HCT116 (cell line): ENCODE measurements around the gene PRRC2C. TPM values are rescaled to one million over a fixed set of nuclear protein-coding genes. Genes with fewer than 3 reads are reported as not detected.

ENCODE experiments used
- ATAC-seq: fragments of 200-7000 bp; cut with Tn5 transposase; 2 replicates; pipeline ENCODE4 v1.9.1; 2020; ENCODE audit warnings: mild to moderate bottlenecking, moderate library complexity
- BruUV-seq: library from RNA; stranded (reverse); fragments of 400-500 nt; replicated peaks from 2 replicates; lab custom pipeline; 2021; lab: Mats Ljungman, UMichigan
- CTCF ChIA-PET: fragments of 300-600 bp; sonication (Branson Sonifier 250); formaldehyde crosslinking; loops from one replicate; lab custom pipeline; 2021; ENCODE audit warnings: antibody characterized with exemption; lab: Charles Lee
- POLR2A ChIA-PET: fragments of 300-600, 350-600 bp; sonication (Branson Sonifier 250); formaldehyde crosslinking; loops from one replicate; lab custom pipeline; 2021; ENCODE audit warnings: antibody characterized with exemption; lab: Charles Lee
- RAD21 ChIA-PET, 2 experiments: fragments of 300-600 bp; sonication (Branson Sonifier 250); formaldehyde crosslinking; loops; one replicate each; lab custom pipeline; 2023; ENCODE audit warnings: low total read pairs in 2 of 2; ENCODE audit not compliant: uncharacterized antibody in 2 of 2, unreplicated experiment in 2 of 2, low non-redundant PET in 1 of 2; lab: Charles Lee
- DNase-seq: peaks from one replicate; pipeline ENCODE4 v3.0.0-alpha.2; 2010; ENCODE audit warnings: low read depth, low spot score
- H2AFZ ChIP-seq: fragments of 200-600 bp; shearing (Covaris generic), sonication (generic); 2 replicates; pipeline ENCODE4 v1.6.1; 2017; ENCODE audit warnings: low read depth, mixed run types, mixed read lengths, antibody characterized with exemption, low read length; ENCODE audit not compliant: poor library complexity, severe bottlenecking
- H3K27ac ChIP-seq: 2 replicates; pipeline ENCODE4 v1.5.1; 2012; ENCODE audit warnings: low read depth, low read length
- H3K27me3 ChIP-seq: fragments of 200-600 bp; sonication (generic); 2 replicates; pipeline ENCODE4 v1.6.1; 2016; ENCODE audit warnings: mixed run types, low read length, mixed read lengths; ENCODE audit not compliant: insufficient read depth
- H3K36me3 ChIP-seq, 2 experiments: fragments of 200-500 bp in 1 of 2; fragments of 200-600 bp in 1 of 2; sonication (Bioruptor generic) in 1 of 2; sonication (generic) in 1 of 2; 2 replicates each; pipeline versions ENCODE4 v1.5.1 to v1.6.1; 2014 to 2016; ENCODE audit warnings: low read length in 2 of 2, inconsistent platforms in 1 of 2, mixed read lengths in 1 of 2, mixed run types in 1 of 2; ENCODE audit not compliant: insufficient read depth in 2 of 2, control insufficient read depth in 1 of 2
- H3K4me1 ChIP-seq, 2 experiments: fragments of 200-600 bp in 1 of 2; sonication (generic) in 1 of 2; 2 replicates each; pipeline versions ENCODE4 v1.5.1 to v1.6.1; 2012 to 2017; ENCODE audit warnings: low read length in 2 of 2, inconsistent platforms in 1 of 2, mild to moderate bottlenecking in 1 of 2, mixed read lengths in 1 of 2, mixed run types in 1 of 2, moderate library complexity in 1 of 2; ENCODE audit not compliant: insufficient read depth in 2 of 2, control insufficient read depth in 1 of 2
- H3K4me2 ChIP-seq: fragments of 200-600 bp; sonication (generic); 2 replicates; pipeline ENCODE4 v1.6.1; 2017; ENCODE audit warnings: mixed run types, low read length, mixed read lengths
- H3K4me3 ChIP-seq, 2 experiments: fragments of 200-600 bp in 1 of 2; sonication (generic) in 1 of 2; replicated peaks in 1 of 2; 2 replicates each; pipeline ENCODE4 v1.5.1; 2011 to 2016; ENCODE audit warnings: low read length in 2 of 2, control low read depth in 1 of 2, low read depth in 1 of 2, mild to moderate bottlenecking in 1 of 2, mixed read lengths in 1 of 2, mixed run types in 1 of 2
- H3K79me2 ChIP-seq: fragments of 200-600 bp; sonication (generic); 2 replicates; pipeline ENCODE4 v1.6.1; 2017; ENCODE audit warnings: mild to moderate bottlenecking, mixed run types, low read length, moderate library complexity, mixed read lengths; ENCODE audit not compliant: insufficient read depth
- H3K9ac ChIP-seq: fragments of 200-600 bp; sonication (generic); 2 replicates; pipeline ENCODE4 v1.6.1; 2016; ENCODE audit warnings: low read length, mixed read lengths
- H3K9me2 ChIP-seq: fragments of 200-600 bp; sonication (generic), shearing (Covaris generic); 2 replicates; pipeline ENCODE4 v1.6.1; 2017; ENCODE audit warnings: mixed run types, mild to moderate bottlenecking, moderate library complexity; ENCODE audit not compliant: insufficient read depth
- H3K9me3 ChIP-seq, 2 experiments: fragments of 200-500 bp in 1 of 2; fragments of 200-600 bp in 1 of 2; sonication (Bioruptor generic) in 1 of 2; sonication (generic) in 1 of 2; 2 replicates each; pipeline ENCODE4 v1.6.1; 2014 to 2017; ENCODE audit warnings: low read length in 2 of 2, mixed read lengths in 2 of 2, inconsistent platforms in 1 of 2, low read depth in 1 of 2, mild to moderate bottlenecking in 1 of 2, mixed run types in 1 of 2, moderate library complexity in 1 of 2; ENCODE audit not compliant: control insufficient read depth in 1 of 2, insufficient read depth in 1 of 2
- H4K20me1 ChIP-seq: fragments of 200-600 bp; sonication (generic), shearing (Covaris generic); 2 replicates; pipeline ENCODE4 v1.6.1; 2017; ENCODE audit warnings: mixed run types, mild to moderate bottlenecking, moderate library complexity; ENCODE audit not compliant: insufficient read depth
- ATF3 ChIP-seq: IDR thresholded peaks from 2 replicates; pipeline ENCODE4 v1.6.1; 2012
- CBX3 ChIP-seq: IDR thresholded peaks from 2 replicates; pipeline ENCODE4 v1.6.1; 2012; ENCODE audit warnings: low read depth
- CEBPB ChIP-seq: IDR thresholded peaks from 2 replicates; pipeline ENCODE4 v1.6.1; 2012; ENCODE audit warnings: low read depth
- CTCF ChIP-seq, 3 experiments: fragments of 200-600 bp in 1 of 3; sonication (generic) in 1 of 3; IDR thresholded peaks in 2 of 3; conservative IDR thresholded peaks in 1 of 3; 2 replicates each; pipeline ENCODE4 v1.5.1; 2012 to 2017; ENCODE audit warnings: low read depth in 2 of 3, low read length in 2 of 3, antibody characterized with exemption in 1 of 3, borderline replicate concordance in 1 of 3, control low read depth in 1 of 3, mild to moderate bottlenecking in 1 of 3, mixed read lengths in 1 of 3, mixed run types in 1 of 3, moderate library complexity in 1 of 3; ENCODE audit not compliant: insufficient read depth in 1 of 3
- EZH2 ChIP-seq: fragments of 200-600 bp; sonication (generic); IDR thresholded peaks from 2 replicates; pipeline ENCODE4 v1.6.1; 2017; ENCODE audit warnings: antibody characterized with exemption, mixed run types
- EZH2phosphoT487 ChIP-seq: fragments of 200-600 bp; IDR thresholded peaks from 2 replicates; pipeline ENCODE4 v1.6.1; 2018; ENCODE audit warnings: antibody characterized with exemption, borderline replicate concordance
- FOSL1 ChIP-seq: IDR thresholded peaks from 2 replicates; pipeline ENCODE4 v1.6.1; 2012; ENCODE audit warnings: low read depth
- JUND ChIP-seq: IDR thresholded peaks from 2 replicates; pipeline ENCODE4 v1.6.1; 2012
- POLR2A ChIP-seq: IDR thresholded peaks from 2 replicates; pipeline ENCODE4 v1.7.0; 2011; ENCODE audit warnings: borderline replicate concordance; ENCODE audit not compliant: insufficient read depth, insufficient read length; ENCODE audit errors: extremely low read depth
- POLR2AphosphoS5 ChIP-seq: IDR thresholded peaks from 2 replicates; pipeline ENCODE4 v1.6.1; 2011; ENCODE audit warnings: mild to moderate bottlenecking, low read depth, low read length, moderate library complexity
- RAD21 ChIP-seq: IDR thresholded peaks from 2 replicates; pipeline ENCODE4 v1.6.1; 2012; ENCODE audit warnings: low read depth, mild to moderate bottlenecking
- REST ChIP-seq: IDR thresholded peaks from 2 replicates; pipeline ENCODE4 v1.6.1; 2012; ENCODE audit warnings: low read depth
- SIN3A ChIP-seq: IDR thresholded peaks from 2 replicates; pipeline ENCODE4 v1.6.1; 2012; ENCODE audit warnings: low read depth
- SP1 ChIP-seq: IDR thresholded peaks from 2 replicates; pipeline ENCODE4 v1.6.1; 2012; ENCODE audit warnings: low read depth
- SRF ChIP-seq: IDR thresholded peaks from 2 replicates; pipeline ENCODE4 v1.6.1; 2012; ENCODE audit warnings: low read depth
- TCF7L2 ChIP-seq: IDR thresholded peaks from 2 replicates; pipeline ENCODE4 v1.7.0; 2011; ENCODE audit warnings: borderline replicate concordance, inconsistent platforms; ENCODE audit not compliant: insufficient read depth, insufficient read length; ENCODE audit errors: extremely low read depth
- YY1 ChIP-seq: IDR thresholded peaks from 2 replicates; pipeline ENCODE4 v1.6.1; 2011; ENCODE audit warnings: low read length, low read depth, moderate library complexity, mild to moderate bottlenecking; ENCODE audit not compliant: insufficient replicate concordance; ENCODE audit errors: extremely low read depth
- ZBTB33 ChIP-seq: IDR thresholded peaks from 2 replicates; pipeline ENCODE4 v1.6.1; 2011; ENCODE audit warnings: mild to moderate bottlenecking, low read length, moderate library complexity; ENCODE audit not compliant: insufficient replicate concordance; ENCODE audit errors: extremely low read depth
- ZNF274 ChIP-seq: fragments of 200-500 bp; sonication (Bioruptor generic); IDR thresholded peaks from 2 replicates; pipeline ENCODE4 v1.6.1; 2014; ENCODE audit warnings: mild to moderate bottlenecking, low read depth, low read length, inconsistent platforms
- intact Hi-C: fragments of 100-400 bp; cut with micrococcal nuclease; formaldehyde crosslinking; loops from 2 replicates; pipeline ENCODE4 v1.10.0; 2022
- total RNA-seq: library from RNA; stranded (reverse); gene quantifications from one replicate; pipeline ENCODE4 v1.2.1, GENCODE V29; 2021; ENCODE audit not compliant: unreplicated experiment

PRRC2C gene
- total RNA-seq, 1 experiment from 2014 or later, result 154 TPM

GRCh38 chr1:171500803-171501202 is 15.5 kb downstream of the PRRC2C start:
- no peaks in the 10 kb centered on the region for H3K9me2 ChIP-seq
- H3K27me3 ChIP-seq, result no peaks in the 10 kb centered on the region
- intact Hi-C loops, result no loop called here
- ChIA-PET CTCF (no interaction called here), RAD21 (no interaction called here), POLR2A (interaction anchor here (1.1 kb wide), 1 partner anchor 16 kb away, joined by 4 read pairs; the partner anchor contains the start of gene PRRC2C)
- peaks cover 100% of the 10 kb centered on the region for H3K79me2 ChIP-seq
- no peak overlapping the region for H3K9ac ChIP-seq
- no peak overlapping the region for H3K4me3 ChIP-seq
- H4K20me1 ChIP-seq, result peaks cover 48% of the 10 kb centered on the region
- TF ChIP-seq EZH2phosphoT487, result no peak
- TF ChIP-seq SRF, result no peak
- no peak for TF ChIP-seq SIN3A
- TF ChIP-seq CBX3, result no peak
- no peak for TF ChIP-seq ZNF274
- no peak for TF ChIP-seq SP1
- no peak for TF ChIP-seq JUND
- TF ChIP-seq YY1, result no peak
- no peak for TF ChIP-seq ZBTB33
- TF ChIP-seq CEBPB, result no peak
- no peak for TF ChIP-seq POLR2AphosphoS5
- no peak for TF ChIP-seq TCF7L2
- TF ChIP-seq RAD21, result no peak
- TF ChIP-seq FOSL1, result no peak
- TF ChIP-seq REST, result no peak
- TF ChIP-seq EZH2, result no peak
- no peak for TF ChIP-seq ATF3
- TF ChIP-seq CTCF (IDR thresholded peaks at IDR 0.05 in 2 of 3, conservative IDR thresholded peaks at IDR 0.05 in 1 of 3; ENCODE audit: borderline replicate concordance in 1 of 3, insufficient read depth in 1 of 3, low read depth in 2 of 3, low read length in 2 of 3), result no peak
- TF ChIP-seq POLR2A, result no peak
- TF ChIP-seq, all 23 proteins: peak for 0
- DNase-seq (no peak), ATAC-seq (no peak)
- BruUV-seq, result no TSS peak
- H3K9me3 ChIP-seq, result no peaks in the 10 kb centered on the region
- H3K27ac ChIP-seq, result no peak overlapping the region
- no peaks in the 10 kb centered on the region for H3K4me1 ChIP-seq
- H3K36me3 ChIP-seq, result 0 out of 4 replicates have a peak, but pooled peaks cover 0 to 3% of the 10 kb centered on the region in 2 experiments
- no peak overlapping the region for H3K4me2 ChIP-seq
- no peak overlapping the region for H2AFZ ChIP-seq
